K562 (cell line): ENCODE results near the gene PTH1R.

Source experiments
- HNRNPLL ChIP-seq: fragments of 200-400 bp; formaldehyde crosslinking; IDR thresholded peaks from 2 replicates; pipeline ENCODE4 v1.6.1; 2017; ENCODE audit warnings: low read length, low read depth, mild to moderate bottlenecking; ENCODE audit not compliant: poor library complexity, severe bottlenecking
- PHF21A ChIP-seq: fragments of 450-650 bp; IDR thresholded peaks from 2 replicates; pipeline ENCODE4 v1.6.1; 2017; ENCODE audit warnings: low read depth, borderline replicate concordance
- POLR2B ChIP-seq: fragments of 450-650 bp; IDR thresholded peaks from 2 replicates; pipeline ENCODE4 v1.6.1; 2018; ENCODE audit warnings: low read depth; ENCODE audit not compliant: partially characterized antibody
- SMAD2 ChIP-seq: fragments of 150-350 bp; IDR thresholded peaks from 2 replicates; pipeline ENCODE4 v1.6.1; 2014; ENCODE audit warnings: low read depth, mild to moderate bottlenecking, low read length
- TF ChIP-seq, protein P1 (sequence below), 3 experiments: IDR thresholded peaks in 2 of 3; conservative IDR thresholded peaks in 1 of 3; 2 replicates each; pipeline ENCODE4 v1.5.1; 2011 to 2012; ENCODE audit warnings: low read length in 3 of 3, mild to moderate bottlenecking in 3 of 3, control low read depth in 2 of 3, improper control_type of control experiment in 1 of 3, inconsistent platforms in 1 of 3, low read depth in 1 of 3, mixed read lengths in 1 of 3, moderate library complexity in 1 of 3; ENCODE audit not compliant: insufficient read depth in 2 of 3

DNA sequence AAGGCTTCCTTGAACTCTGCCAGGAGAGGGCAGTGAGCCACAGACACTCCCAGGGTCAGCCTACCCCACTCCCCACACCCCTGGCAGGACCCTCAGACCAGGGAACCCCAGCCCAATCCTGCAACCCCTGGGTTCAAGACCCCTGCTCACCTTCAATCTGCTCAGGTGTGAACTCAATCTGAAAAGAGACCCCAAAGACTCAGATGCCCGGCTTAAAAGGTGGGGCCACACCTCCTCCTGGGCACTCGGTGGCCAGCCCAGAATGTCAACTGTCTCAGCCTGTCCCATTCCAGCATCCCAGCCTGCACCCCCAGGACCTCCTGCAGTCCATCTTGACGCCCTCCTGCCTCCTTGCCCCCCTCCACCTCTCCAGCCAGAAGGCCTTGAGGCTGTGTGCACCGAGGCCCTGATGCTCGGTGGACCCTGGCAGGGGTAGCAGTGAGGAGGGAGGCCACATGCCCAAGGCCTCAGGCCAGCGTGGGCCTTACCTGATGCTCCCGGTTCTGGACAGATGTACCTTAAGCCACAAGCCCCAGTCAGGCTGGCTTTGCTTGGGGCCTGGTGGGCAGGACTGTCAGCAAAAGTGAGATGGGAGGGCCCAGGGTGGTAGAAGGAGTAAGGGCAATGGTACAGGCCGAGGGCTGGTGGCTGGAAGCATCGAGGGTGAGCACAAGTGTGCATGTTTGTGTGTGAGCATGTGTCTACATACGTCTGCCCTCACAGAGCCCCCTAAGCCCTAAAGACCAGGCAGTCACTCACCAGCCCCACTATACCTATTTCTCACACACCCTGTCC lies 16.5 kb upstream of the PTH1R start:
- TF ChIP-seq, protein P1, sequence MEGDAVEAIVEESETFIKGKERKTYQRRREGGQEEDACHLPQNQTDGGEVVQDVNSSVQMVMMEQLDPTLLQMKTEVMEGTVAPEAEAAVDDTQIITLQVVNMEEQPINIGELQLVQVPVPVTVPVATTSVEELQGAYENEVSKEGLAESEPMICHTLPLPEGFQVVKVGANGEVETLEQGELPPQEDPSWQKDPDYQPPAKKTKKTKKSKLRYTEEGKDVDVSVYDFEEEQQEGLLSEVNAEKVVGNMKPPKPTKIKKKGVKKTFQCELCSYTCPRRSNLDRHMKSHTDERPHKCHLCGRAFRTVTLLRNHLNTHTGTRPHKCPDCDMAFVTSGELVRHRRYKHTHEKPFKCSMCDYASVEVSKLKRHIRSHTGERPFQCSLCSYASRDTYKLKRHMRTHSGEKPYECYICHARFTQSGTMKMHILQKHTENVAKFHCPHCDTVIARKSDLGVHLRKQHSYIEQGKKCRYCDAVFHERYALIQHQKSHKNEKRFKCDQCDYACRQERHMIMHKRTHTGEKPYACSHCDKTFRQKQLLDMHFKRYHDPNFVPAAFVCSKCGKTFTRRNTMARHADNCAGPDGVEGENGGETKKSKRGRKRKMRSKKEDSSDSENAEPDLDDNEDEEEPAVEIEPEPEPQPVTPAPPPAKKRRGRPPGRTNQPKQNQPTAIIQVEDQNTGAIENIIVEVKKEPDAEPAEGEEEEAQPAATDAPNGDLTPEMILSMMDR (IDR thresholded peaks at IDR 0.05 in 2 of 3, conservative IDR thresholded peaks at IDR 0.05 in 1 of 3; ENCODE audit: insufficient read depth in 2 of 3, low read depth in 1 of 3, low read length in 3 of 3): no peak
- TF ChIP-seq HNRNPLL: no peak
- TF ChIP-seq PHF21A: no peak
- TF ChIP-seq POLR2B: no peak
- no peak for TF ChIP-seq SMAD2
